Measurements from ENCODE around the gene PIAS1. TPM values are rescaled to one million over a fixed set of nuclear protein-coding genes. Genes with fewer than 3 reads are reported as not detected.
"Not testable (repeated sequence)": the region's sequence is repeated elsewhere in the genome, so short reads cannot be mapped to it uniquely, and the experiment has no call there.

PIAS1 gene
- total and polyA plus RNA-seq, 11 donors = 6.2 to 37.8 (median 29.4) TPM

GRCh38 chr15:68055224-68055705 is 1.1 kb downstream of the PIAS1 start:
- TF ChIP-seq, protein P1, sequence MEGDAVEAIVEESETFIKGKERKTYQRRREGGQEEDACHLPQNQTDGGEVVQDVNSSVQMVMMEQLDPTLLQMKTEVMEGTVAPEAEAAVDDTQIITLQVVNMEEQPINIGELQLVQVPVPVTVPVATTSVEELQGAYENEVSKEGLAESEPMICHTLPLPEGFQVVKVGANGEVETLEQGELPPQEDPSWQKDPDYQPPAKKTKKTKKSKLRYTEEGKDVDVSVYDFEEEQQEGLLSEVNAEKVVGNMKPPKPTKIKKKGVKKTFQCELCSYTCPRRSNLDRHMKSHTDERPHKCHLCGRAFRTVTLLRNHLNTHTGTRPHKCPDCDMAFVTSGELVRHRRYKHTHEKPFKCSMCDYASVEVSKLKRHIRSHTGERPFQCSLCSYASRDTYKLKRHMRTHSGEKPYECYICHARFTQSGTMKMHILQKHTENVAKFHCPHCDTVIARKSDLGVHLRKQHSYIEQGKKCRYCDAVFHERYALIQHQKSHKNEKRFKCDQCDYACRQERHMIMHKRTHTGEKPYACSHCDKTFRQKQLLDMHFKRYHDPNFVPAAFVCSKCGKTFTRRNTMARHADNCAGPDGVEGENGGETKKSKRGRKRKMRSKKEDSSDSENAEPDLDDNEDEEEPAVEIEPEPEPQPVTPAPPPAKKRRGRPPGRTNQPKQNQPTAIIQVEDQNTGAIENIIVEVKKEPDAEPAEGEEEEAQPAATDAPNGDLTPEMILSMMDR (IDR thresholded peaks at IDR 0.05) = no peak
- TF ChIP-seq POLR2A (IDR thresholded peaks at IDR 0.05) = no peak
- peaks cover 0 to 45% (median 31%) of the 10 kb centered on the region in 12 donors for H3K4me1 ChIP-seq
- no peaks in the 10 kb centered on the region for H3K9me3 ChIP-seq
- ATAC-seq (peak in 2 of 4 donors; percentile 20 to 25), DNase-seq (no peak)
- H3K27ac ChIP-seq = peak overlapping the region in 11 of 12 donors; percentile 9 to 96 (median 91)
- H3K27me3 ChIP-seq = no peaks in the 10 kb centered on the region
- H3K36me3 ChIP-seq = no peaks in the 10 kb centered on the region
- peak overlapping the region; percentile 66 to 99 (median 96) for H3K4me3 ChIP-seq
- intact Hi-C loops (cut with DNase I) = loop anchor here in 8 of 10 donors (5.0 to 10.0 kb wide), 7 partner anchors 60 to 190 kb away; no protein-coding TSS in a partner anchor
- WGBS, 4 donors = 0 to 2% (median 1%) methylated on average over 15 of the region's 15 CpGs

- DNase-seq (no peak), ATAC-seq (no peak)
- peaks cover 0 to 55% (median 34%) of the 10 kb centered on the region in 12 donors for H3K4me1 ChIP-seq
- intact Hi-C loops (cut with DNase I) = loop anchor here in 8 of 10 donors (5.0 to 10.0 kb wide), 7 partner anchors 59 to 191 kb away; no protein-coding TSS in a partner anchor
- H3K27me3 ChIP-seq = no peaks in the 10 kb centered on the region
- TF ChIP-seq, protein P1 (IDR thresholded peaks at IDR 0.05) = no peak
- no peak for TF ChIP-seq POLR2A (IDR thresholded peaks at IDR 0.05)
- no peaks in the 10 kb centered on the region for H3K9me3 ChIP-seq
- peak overlapping the region in 9 of 12 donors; percentile 91 to 98 (median 96) for H3K4me3 ChIP-seq
- 36 to 42% (median 40%) methylated on average over 5 of the region's 5 CpGs for WGBS, 4 donors
- H3K36me3 ChIP-seq = no peaks in the 10 kb centered on the region
- H3K27ac ChIP-seq = peak overlapping the region in 1 of 12 donors; percentile 94
These were observed 2.2 kb downstream of the PIAS1 start for GRCh38 chr15:68056097-68056865.

DNA sequence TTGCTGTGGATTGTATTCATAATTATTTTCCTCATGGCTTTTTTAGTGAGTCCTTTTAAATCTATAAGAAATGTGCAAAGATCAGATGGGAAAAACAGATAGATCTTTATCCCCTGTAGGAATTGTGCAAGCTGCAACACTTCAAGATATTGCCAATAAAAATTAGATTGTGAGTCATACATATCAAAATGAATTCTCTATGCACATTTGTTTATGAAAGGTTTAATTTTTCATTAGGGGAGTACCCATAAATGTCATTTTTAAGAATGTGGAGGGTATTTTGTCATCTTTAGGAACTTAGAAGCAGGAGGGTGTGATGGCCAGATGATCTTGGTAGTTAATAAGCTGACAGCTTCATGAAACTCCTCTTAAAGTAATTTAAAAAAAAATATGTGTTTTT is 2.9 kb downstream of the PIAS1 start:
- H3K27ac ChIP-seq = no peak overlapping the region
- no peak for TF ChIP-seq POLR2A (IDR thresholded peaks at IDR 0.05)
- TF ChIP-seq, protein P1 (IDR thresholded peaks at IDR 0.05) = no peak
- peaks cover 0 to 63% (median 37%) of the 10 kb centered on the region in 12 donors for H3K4me1 ChIP-seq
- no peaks in the 10 kb centered on the region for H3K9me3 ChIP-seq
- H3K36me3 ChIP-seq = no peaks in the 10 kb centered on the region
- intact Hi-C loops (cut with DNase I) = loop anchor here in 8 of 10 donors (5.0 to 10.0 kb wide), 7 partner anchors 58 to 192 kb away; no protein-coding TSS in a partner anchor
- H3K4me3 ChIP-seq = peak overlapping the region in 1 of 12 donors; percentile 96
- DNase-seq (no peak), ATAC-seq (no peak)
- H3K27me3 ChIP-seq = no peaks in the 10 kb centered on the region

GRCh38 chr15:68057758-68058157 is 3.6 kb downstream of the PIAS1 start:
- 66 to 76% (median 73%) methylated on average over 6 of the region's 6 CpGs for WGBS, 4 donors
- H3K4me1 ChIP-seq = peaks cover 0 to 70% (median 44%) of the 10 kb centered on the region in 12 donors

DNA sequence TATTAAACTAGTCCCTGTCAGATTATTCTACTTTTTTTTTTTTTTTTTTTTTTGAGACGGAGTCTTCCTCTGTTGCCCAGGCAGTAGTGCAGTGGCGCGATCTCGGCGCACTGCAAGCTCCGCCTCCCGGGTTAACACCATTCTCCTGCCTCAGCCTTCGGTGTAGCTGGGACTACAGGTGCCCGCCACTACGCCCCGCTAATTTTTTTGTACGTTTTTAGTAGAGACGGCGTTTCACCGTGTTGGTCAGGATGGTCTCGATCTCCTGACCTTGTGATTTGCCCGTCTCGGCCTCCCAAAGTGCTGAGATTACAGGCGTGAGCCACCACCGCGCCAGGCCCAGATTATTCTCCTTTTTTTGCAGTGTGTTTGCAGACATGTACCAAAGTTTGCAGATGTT is 4.9 kb downstream of the PIAS1 start:
- not testable (repeated sequence) for H3K27ac ChIP-seq, ATAC-seq, H3K27me3 ChIP-seq, H3K9me3 ChIP-seq, H3K36me3 ChIP-seq, H3K4me3 ChIP-seq, DNase-seq
- intact Hi-C loops (cut with DNase I) = loop anchor here in 8 of 10 donors (5.0 to 10.0 kb wide), 7 partner anchors 56 to 194 kb away; no protein-coding TSS in a partner anchor
- H3K4me1 ChIP-seq = peaks cover 0 to 75% (median 52%) of the 10 kb centered on the region in 12 donors
- 97 to 98% (median 97%) methylated on average over 21 of the region's 21 CpGs for WGBS, 4 donors

More at GRCh38 chr15:68057758-68058157, 3.6 kb downstream of the PIAS1 start:
- no peaks in the 10 kb centered on the region for H3K27me3 ChIP-seq
- H3K4me3 ChIP-seq = no peak overlapping the region
- no peaks in the 10 kb centered on the region for H3K36me3 ChIP-seq
- no peak overlapping the region for H3K27ac ChIP-seq
- no peaks in the 10 kb centered on the region for H3K9me3 ChIP-seq
- DNase-seq = no peak
- TF ChIP-seq POLR2A (IDR thresholded peaks at IDR 0.05) = no peak
- TF ChIP-seq, protein P1 (IDR thresholded peaks at IDR 0.05) = no peak
- ATAC-seq = no peak
- intact Hi-C loops (cut with DNase I) = loop anchor here in 8 of 10 donors (5.0 to 10.0 kb wide), 7 partner anchors 57 to 193 kb away; no protein-coding TSS in a partner anchor
